Stimulated activated CD4-positive, alpha-beta T cell treated with anti-CD3 and anti-CD28 coated beads, Interleukin-1b, Interleukin-23, amount 100 ng/mL, for 4 hours (primary cell): Measurements from ENCODE around the gene PDE1A.

Source experiments
- DNase-seq, 2 donors: peaks; one replicate each; pipeline ENCODE4 v3.0.0-alpha.2; 2020; ENCODE audit warnings: low read depth in 2 of 2

Gene PDE1A

DNA sequence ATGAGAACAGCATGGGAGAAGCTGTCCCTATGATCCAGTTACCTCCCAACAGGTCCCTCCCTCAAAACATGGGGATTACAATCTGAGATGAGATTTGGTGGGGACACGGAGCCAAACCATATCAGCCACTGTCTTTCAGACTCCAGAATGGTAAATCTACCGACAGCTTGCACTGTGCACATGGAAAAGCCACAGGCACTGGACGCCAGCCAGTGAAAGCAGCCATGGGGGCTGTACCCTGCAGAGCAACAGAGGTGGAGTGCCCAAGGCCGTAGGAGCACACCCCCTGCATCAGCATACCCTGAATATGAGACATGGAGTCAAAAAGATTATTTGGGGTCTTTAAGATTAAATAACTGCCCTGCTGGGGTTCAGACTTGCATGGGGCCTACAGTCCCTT, 218.4 kb downstream of the PDE1A start:
- DNase-seq, result no peak

GRCh38 chr2:182207049-182207746, 219.6 kb downstream of the PDE1A start:
- DNase-seq, result no peak

DNA sequence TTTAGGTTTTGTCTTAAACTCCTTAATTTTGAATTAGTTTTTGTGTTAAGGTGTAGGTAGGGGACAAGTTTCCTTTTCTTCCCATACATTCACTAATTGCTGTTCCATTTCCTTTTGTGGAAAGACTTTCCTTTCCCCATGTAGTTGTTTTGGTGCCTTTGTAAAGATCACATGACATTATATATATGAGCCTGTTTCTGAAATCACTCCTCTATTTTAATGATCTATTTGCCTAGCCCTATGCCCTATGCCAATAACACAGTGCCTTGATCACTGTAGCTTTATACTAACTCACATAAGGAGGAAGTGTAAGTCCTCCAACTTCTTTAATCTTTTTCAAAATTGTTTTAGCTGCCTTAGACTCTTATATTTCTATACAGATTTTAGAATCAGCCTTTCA, 229.3 kb downstream of the PDE1A start:
- DNase-seq, result no peak

DNA sequence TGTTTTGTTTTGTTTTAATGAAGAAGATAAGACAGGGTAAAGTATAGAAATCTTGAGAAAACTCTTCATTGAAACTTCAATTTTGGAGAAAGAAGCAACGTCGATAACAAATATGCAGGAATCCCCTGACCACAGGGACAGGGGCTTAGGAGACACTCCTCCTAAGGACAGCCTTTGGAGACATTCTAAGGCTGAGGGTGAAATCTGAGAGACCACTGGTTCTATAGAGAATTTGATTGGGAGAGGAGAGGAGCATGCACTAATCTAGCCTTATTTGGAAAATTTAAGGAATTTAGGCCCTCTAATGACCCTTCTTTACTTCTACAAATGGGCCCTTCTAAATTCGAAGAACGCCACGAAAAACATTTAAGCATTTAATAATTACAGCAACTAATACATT, 233.5 kb downstream of the PDE1A start:
- no peak for DNase-seq

DNA sequence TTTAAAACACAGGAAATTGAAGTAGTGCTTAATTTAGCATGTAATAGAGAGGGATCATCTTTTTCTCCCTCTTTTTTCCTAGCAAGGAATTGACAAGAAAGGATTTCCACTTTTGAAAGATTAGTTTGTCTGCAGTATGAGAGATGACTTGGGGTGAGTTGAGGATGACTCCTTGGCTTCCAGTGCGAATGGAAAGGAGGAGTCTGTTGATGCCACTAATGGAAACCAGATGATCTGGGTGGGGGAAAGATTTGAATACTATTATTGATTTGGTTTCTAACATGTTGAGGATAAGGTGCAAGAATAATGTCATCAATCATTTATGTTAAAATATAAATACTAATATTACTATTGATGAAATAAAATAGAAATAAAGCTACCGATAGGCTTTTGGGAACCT, 235.8 kb downstream of the PDE1A start:
- DNase-seq, result no peak

- DNase-seq, result no peak
Observed at GRCh38 chr2:182187130-182187529, 239.7 kb downstream of the PDE1A start.

DNA sequence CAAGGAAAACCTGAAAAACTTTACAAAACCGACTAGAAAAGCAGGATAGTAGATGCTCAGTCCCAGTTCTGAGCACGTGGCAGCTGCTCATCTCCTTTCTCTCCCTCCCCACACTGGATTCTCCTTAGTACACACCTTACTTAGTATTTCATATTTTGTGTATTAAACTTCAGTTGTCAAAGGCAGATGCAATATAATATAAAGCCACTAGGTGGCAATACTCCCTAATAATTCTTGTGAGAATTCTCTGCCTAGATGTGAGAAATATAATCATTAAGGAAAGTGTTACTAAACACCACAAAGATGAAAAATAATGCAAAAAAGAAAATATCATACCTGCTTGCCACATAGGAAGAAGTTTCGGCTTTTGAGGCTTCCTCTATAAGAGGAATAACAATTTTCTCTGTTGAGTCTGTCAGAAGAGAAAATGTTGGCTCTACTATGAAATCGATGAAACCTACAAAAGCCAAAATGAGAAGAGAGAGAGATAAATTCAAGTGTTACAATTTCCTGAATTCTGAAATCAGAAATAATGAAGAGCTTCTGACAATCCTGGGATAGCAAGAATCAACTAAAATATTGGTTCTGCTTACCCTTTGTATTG, 240.6 kb downstream of the PDE1A start:
- DNase-seq, result no peak

- no peak for DNase-seq
Observed at GRCh38 chr2:182182436-182182835, 244.4 kb downstream of the PDE1A start.

DNA sequence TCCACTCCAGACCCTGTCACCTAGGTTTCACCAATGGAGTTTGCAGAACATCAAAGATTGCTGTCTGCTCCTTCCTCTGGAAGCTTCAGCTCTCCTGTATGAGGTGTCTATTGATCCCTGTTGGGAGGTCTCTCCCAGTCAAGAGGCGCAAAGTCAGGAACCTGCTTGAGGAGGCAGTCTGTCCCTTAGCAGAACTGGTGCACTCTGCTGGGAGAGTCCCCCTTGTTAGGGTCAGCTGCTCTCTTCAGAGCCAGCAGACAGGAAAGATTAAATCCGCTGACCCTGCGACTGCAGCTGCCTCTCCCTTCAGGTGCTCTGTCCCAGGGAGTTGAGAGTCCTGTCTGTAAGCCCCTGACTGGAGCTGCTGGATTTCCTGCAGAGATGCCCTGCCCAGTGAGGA, 245.5 kb downstream of the PDE1A start:
- no peak for DNase-seq

DNA sequence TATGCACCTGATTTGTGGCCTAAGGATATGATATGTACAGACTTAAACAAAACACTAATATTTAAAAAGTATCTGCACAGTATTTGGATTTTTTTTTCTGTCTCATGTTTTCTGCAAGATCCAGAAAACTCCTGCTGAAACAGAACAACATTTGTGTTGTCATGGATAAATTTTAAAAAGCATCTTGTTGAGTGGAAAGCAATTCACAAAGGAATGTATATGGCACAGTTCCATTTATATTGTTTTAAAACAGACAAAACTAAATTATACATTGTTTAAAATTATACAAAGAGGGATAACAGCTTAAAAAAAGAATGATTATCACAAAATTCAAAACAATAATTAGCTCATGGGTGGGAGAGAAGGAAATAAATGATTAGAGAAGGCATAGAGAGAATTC, 247.7 kb downstream of the PDE1A start:
- no peak for DNase-seq

DNA sequence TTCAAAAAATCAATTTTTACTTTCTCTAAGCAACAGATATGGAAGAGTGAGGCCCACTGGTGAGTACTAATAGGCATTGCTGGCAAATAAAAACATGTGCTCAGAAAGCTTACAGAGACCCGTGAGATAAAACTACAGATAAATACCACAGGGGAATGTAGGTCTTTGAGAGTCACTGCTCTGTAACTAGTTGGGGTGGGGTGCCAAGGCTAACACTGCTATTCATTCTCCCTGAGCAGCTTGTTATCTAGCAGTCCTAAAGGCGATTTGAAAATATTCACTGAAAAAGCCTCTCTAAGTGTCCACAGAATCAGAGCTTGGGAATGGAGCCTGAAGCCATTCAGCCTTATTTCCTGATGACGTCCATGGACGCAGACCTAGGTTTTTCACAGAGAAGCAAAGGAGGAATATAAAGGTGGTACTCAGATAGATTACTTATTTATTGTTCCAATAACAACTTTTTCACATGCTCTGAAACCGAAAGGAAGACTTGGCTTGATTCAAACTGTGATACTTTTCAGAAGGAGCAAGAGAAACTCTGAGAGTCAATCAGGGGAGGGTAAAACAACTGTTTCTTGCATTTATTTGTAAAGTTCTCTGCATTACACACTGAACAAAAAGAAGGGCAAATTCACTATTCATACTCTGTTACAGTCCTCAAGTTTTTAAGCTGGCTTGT, 252.8 kb downstream of the PDE1A start:
- no peak for DNase-seq

DNA sequence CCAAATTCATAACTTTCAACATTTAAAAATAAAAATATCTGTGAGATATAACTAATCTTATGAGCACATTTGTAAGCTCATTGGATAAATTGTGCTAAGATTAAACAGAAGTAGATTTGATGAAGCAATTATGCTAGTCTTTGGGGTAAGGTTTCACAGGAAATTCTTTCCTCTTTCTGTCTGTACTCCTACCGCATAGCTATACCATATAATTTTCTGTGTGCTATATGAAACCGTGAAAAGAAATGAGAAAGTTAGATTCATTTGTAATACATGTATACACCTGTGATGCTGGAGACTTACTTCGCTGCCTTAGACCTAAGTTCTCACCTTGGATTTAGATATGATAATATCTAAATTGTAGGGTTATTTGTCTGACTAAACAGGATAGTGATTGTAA, 256.5 kb downstream of the PDE1A start:
- no peak for DNase-seq

DNA sequence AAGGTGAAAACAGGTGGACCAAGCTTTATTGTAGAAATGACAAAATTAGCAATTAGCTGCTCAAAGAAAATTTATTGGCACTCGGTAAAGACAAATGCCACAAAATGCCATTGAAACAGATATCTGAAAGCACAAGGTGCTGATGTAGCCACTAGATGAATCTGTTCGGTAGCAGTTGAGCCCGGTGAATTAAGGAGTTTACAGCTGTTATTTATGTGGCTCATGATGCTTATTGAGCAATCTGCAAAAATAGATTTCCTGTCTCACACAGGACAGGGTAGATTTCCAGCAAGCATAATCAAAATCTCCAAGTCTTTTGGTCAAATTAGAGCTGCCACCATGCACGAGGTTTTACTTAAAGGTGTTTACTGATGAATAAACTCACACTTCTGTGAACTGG, 259.0 kb downstream of the PDE1A start:
- DNase-seq, result no peak

DNA sequence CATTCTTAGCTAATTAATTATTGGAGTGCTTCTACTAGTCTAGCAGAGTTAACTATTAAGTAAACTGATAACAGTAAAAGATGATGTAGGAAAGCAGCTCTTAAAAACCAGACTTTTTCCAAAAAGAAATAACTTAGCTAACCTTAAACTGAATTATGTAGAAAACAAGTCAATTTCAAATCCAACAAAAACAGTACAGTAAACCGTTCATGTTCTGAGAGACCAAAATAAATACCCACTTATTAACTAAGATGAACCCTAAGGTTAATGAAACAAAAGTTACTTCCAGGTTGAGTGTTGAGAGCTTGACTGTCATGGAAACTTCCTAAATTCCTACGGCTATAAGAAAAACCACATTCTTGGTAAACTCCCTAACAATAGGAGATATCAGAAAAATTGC, 260.0 kb downstream of the PDE1A start:
- no peak for DNase-seq

DNA sequence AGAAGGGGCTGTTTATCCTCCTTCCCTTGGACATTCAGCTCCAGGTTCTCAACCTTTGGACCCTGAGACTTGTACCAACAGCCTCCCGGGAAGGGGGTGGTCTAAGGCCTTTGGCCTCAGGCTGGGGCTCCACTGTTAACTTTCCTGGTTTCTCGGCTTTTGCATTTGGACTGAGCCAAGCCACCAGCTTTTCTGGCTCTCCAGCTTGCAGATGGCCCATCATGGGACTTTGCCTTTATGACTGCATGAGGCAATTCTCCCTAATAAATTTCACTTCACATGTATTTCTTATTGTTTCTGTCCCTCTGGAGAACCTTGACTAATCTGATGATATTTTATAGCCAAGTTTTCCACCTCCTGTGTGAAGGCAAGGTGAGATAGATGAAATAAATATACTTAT, 260.4 kb downstream of the PDE1A start:
- no peak for DNase-seq

- DNase-seq, result no peak
Observed at GRCh38 chr2:182165202-182165601, 261.6 kb downstream of the PDE1A start.

- DNase-seq, result no peak
Observed at GRCh38 chr2:182164686-182165085, 262.1 kb downstream of the PDE1A start.

DNA sequence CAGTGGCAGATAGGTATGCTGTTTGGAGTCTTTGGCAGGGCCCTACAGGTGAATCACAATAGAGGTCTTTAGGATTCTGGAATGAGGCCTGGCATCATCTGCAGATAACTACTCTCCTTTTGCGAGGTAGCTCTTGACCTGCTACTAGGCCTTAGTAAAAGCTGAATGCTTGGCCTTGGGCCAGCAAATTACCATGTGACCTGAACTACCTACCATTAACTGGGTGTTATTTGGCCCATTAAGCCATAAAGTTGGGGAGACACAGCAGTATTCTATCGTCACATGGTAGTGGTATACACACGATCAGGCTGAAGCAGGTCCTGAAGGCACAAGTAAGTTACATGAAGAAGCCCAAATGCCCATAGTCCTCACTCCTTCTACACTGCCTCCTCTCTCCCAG, 263.0 kb downstream of the PDE1A start:
- no peak for DNase-seq

DNA sequence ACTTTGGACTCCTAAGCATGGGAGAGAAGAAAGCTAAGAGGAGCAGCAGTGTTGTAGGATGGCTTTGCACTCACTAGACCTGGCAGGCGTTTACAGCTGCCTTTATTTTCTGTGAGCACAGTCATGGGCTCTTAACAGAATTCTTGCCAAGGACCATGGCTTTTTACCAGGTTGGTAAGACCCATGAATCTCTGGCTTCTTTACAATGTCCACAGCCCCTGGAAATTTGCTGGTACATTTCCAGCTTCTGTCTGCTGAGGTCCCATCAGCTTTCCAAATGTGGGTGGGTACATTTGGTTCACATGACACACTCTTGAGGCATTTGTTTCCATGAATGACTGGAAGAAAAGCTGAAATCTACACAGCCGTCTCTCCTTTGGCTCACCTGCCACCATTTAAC, 278.5 kb downstream of the PDE1A start:
- no peak for DNase-seq

DNA sequence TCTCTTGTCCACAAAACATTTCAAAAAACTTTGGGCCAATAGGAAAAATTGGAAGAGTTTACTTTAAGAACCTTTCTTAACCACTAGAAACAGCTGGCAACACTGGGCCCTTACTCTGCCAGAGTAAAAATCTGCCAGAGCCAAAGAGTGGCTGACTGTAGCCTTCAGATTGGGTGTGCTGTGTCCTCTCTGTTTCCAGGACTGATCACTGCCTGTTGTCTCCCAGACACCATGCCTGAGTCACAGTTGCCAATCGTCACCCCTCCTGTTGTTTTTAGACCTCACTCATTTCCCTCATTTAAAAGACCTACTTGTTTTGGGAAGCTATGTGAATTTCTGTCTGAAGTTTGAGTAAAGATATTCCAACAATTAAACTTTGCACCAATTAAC, 282.1 kb downstream of the PDE1A start:
- no peak for DNase-seq

DNA sequence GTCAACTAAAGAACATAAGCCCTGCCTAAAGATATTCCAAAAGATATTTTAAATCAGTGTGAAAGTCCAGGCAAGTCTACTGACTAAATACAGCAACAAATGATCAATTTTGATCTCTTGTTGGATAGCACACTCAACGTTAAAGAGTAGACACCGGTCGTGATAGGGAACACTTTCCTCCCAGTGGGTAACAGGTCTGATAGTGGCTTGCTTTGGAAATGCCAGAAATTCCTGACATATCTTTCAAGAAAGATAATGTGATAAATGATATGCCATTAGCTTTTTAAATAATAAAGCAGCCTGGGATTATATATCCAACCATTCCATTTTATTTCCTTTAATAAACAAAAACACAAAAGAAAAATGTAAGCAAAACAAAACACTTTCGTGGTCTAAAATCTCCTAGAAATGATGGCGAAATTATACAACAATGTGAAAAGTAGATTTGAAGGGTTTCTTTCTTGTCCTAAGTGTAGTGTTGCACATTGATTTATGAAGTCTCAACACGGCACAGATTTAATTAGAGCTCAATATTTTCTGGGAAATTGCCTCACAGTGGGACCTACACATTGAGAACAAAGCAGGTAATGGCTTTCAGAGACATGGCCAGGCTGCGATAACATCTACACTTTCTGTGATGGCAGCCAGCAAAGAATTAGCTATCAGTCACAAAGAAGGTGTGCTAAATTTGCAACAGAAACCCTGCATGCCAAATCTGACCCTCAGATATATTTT, 282.6 kb downstream of the PDE1A start:
- no peak for DNase-seq

GRCh38 chr2:182142062-182142461, 284.8 kb downstream of the PDE1A start:
- DNase-seq, result no peak

GRCh38 chr2:182134201-182134600, 292.6 kb downstream of the PDE1A start:
- DNase-seq, result no peak
